WI38 (cell line): ENCODE data around the gene NTRK2.

Experiments
- H3K4me3 ChIP-seq: 2 replicates; pipeline ENCODE4 v1.5.1; 2011; ENCODE audit warnings: low read depth, mild to moderate bottlenecking, control low read depth, low read length
- CTCF ChIP-seq: IDR thresholded peaks from 2 replicates; pipeline ENCODE4 v1.5.1; 2012; ENCODE audit warnings: low read depth, mild to moderate bottlenecking, control low read depth, low read length

Gene NTRK2

GRCh38 chr9:85021686-85022085 lies 352.2 kb downstream of the NTRK2 start:
- no peak for TF ChIP-seq CTCF

GRCh38 chr9:85024374-85024773 lies 354.8 kb downstream of the NTRK2 start:
- no peak overlapping the region for H3K4me3 ChIP-seq
- no peak for TF ChIP-seq CTCF

More at GRCh38 chr9:85021686-85022085, 352.2 kb downstream of the NTRK2 start:
- no peak overlapping the region for H3K4me3 ChIP-seq

- TF ChIP-seq CTCF = no peak
- no peak overlapping the region for H3K4me3 ChIP-seq
These were observed 356.1 kb downstream of the NTRK2 start for GRCh38 chr9:85025638-85026037.

GRCh38 chr9:85027870-85028269 lies 358.3 kb downstream of the NTRK2 start:
- no peak for TF ChIP-seq CTCF
- H3K4me3 ChIP-seq = no peak overlapping the region

GRCh38 chr9:85030316-85030715 lies 360.8 kb downstream of the NTRK2 start:
- no peak overlapping the region for H3K4me3 ChIP-seq
- no peak for TF ChIP-seq CTCF

- no peak overlapping the region for H3K4me3 ChIP-seq
- TF ChIP-seq CTCF = no peak
These were observed 367.0 kb downstream of the NTRK2 start for GRCh38 chr9:85036496-85036895.

- H3K4me3 ChIP-seq = no peak overlapping the region
- no peak for TF ChIP-seq CTCF
These were observed 368.5 kb downstream of the NTRK2 start for GRCh38 chr9:85038061-85038460.
